ENCODE measurements around the gene KTN1.

Gene KTN1

DNA sequence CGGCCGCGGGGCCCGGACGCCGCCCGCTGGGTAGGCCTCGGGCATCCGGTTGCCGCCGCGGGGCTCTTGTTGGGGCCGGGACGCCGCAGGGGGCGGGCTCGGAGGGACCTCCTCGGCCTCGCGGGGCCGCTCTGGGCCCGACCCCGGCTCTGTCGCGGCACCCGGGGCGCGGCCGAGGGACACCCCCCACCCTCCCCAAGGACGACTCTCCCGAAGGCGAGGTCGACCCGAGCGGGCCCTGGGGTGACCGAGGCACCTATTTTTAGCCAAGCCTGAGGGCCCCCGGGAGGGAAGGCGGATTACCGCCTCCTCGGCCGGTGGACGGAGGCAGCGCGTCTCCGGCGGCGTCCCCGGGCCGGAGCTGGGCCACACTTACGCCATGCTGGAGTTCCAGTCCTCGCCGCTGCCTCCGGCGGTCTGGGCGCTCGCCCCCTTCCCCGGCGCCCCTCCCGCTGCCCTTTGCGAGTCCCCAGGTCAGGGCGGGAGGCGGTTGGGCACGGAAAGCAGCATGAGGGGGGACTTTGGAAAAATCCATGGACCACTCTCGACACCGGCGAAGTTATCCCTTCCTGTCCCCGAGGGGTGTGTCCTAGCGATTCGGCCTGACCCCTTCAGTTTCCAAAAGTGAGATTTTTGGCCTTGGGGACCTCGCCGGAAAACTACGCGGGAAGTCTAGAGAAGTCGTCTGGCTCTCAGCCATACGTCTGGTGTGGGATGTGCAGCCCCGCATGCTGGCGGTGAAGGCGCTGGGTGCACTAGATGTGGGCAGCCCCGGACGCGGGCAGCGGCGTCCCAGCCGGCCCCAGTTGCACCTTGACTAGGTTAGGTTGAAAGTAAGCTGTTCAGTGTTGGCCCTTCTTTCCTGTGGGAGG lies 699 bp downstream of the KTN1 start:
- Histone ChIP-seq H2AFZ (peak overlapping the region; percentile 85), H3K4me2 (ENCODE audit: low read length) (peak overlapping the region; percentile 55), H3K27ac (peak overlapping the region; percentile 89), H3K4me3 (ENCODE audit: low read depth, low read length) (peak overlapping the region; percentile 65), H3K9me3 (ENCODE audit: control insufficient read depth, low read length) (no peaks in the 10 kb centered on the region), H3K36me3 (ENCODE audit: control insufficient read depth, insufficient read depth, low read length) (no peaks in the 10 kb centered on the region), H3K79me2 (peaks cover 27% of the 10 kb centered on the region), H3K9ac (peak overlapping the region; percentile 65), H3K4me1 (peaks cover 12% of the 10 kb centered on the region), H3K27me3 (ENCODE audit: control insufficient read depth, insufficient read depth, low read length) (no peaks in the 10 kb centered on the region)
- TF ChIP-seq CTCF (IDR thresholded peaks at IDR 0.05): no peak

- Histone ChIP-seq H3K4me1 (peaks cover 17% of the 10 kb centered on the region), H3K27me3 (ENCODE audit: control insufficient read depth, insufficient read depth, low read length) (no peaks in the 10 kb centered on the region), H3K36me3 (ENCODE audit: control insufficient read depth, insufficient read depth, low read length) (no peaks in the 10 kb centered on the region), H3K9me3 (ENCODE audit: control insufficient read depth, low read length) (no peaks in the 10 kb centered on the region), H3K27ac (peak overlapping the region; percentile 89), H3K4me3 (ENCODE audit: low read depth, low read length) (peak overlapping the region; percentile 65), H2AFZ (peak overlapping the region; percentile 85), H3K4me2 (ENCODE audit: low read length) (peak overlapping the region; percentile 55), H3K9ac (no peak overlapping the region), H3K79me2 (peaks cover 33% of the 10 kb centered on the region)
- TF ChIP-seq CTCF (IDR thresholded peaks at IDR 0.05): no peak
Measured at GRCh38 chr14:55581342-55581771, 1.4 kb downstream of the KTN1 start.

DNA sequence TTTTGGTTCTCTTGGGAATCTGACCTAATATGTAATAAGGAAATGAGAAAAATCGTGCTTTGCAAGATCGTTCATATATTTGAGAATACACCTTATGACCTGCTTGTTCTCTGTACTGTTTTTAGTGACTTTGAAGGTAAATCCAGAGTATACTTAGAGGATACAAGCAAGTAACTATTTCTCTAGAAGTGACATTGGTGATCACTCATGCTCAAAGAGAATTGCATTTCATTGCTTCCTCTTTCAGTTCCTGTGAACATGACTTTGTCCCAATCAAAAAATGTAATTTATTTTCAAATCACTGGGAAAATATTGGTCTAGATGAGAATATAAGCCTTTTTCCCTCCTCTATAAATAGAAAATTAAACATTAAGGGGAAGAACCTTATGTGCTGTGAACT lies 2.7 kb downstream of the KTN1 start:
- H3K4me2 ChIP-seq (ENCODE audit: low read length): peak overlapping the region; percentile 2
- H3K27ac ChIP-seq: no peak overlapping the region
- H3K9ac ChIP-seq: no peak overlapping the region
- H3K79me2 ChIP-seq: peaks cover 42% of the 10 kb centered on the region
- H3K27me3 ChIP-seq (ENCODE audit: control insufficient read depth, insufficient read depth, low read length): no peaks in the 10 kb centered on the region
- H3K36me3 ChIP-seq (ENCODE audit: control insufficient read depth, insufficient read depth, low read length): no peaks in the 10 kb centered on the region
- H3K4me3 ChIP-seq (ENCODE audit: low read depth, low read length): no peak overlapping the region
- H3K9me3 ChIP-seq (ENCODE audit: control insufficient read depth, low read length): no peaks in the 10 kb centered on the region
- no peak overlapping the region for H2AFZ ChIP-seq
- peaks cover 19% of the 10 kb centered on the region for H3K4me1 ChIP-seq
- no peak for TF ChIP-seq CTCF (IDR thresholded peaks at IDR 0.05)

DNA sequence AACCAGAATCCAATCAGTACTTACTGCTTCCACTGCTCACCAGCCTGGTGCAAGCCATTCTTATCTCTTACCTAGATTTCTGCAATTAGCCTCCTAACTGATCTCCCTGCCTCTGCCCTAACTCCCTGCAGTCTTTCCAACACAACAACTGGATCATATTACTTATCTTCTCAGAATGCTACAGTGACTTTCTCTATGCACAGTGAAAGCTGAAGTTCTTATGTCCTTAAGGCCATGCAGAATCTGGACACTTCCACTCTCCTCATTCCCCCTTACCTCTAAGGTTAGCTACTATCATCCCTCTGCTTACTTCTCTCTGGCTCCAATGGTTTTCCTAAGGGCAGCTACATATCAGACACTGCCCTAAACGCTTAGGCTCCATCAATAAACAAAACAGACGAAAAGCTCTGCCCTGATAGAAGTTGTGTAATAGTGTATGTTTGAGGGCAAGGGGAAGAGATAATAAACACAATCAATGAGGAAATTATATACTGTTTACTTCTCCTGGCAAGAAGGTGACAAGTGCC lies 4.0 kb downstream of the KTN1 start:
- Histone ChIP-seq H3K36me3 (ENCODE audit: control insufficient read depth, insufficient read depth, low read length) (no peaks in the 10 kb centered on the region), H3K4me1 (peaks cover 19% of the 10 kb centered on the region), H3K27me3 (ENCODE audit: control insufficient read depth, insufficient read depth, low read length) (no peaks in the 10 kb centered on the region), H3K4me2 (ENCODE audit: low read length) (peak overlapping the region; percentile 39), H2AFZ (no peak overlapping the region), H3K9me3 (ENCODE audit: control insufficient read depth, low read length) (no peaks in the 10 kb centered on the region), H3K79me2 (peaks cover 48% of the 10 kb centered on the region), H3K27ac (no peak overlapping the region), H3K9ac (no peak overlapping the region), H3K4me3 (ENCODE audit: low read depth, low read length) (peak overlapping the region; percentile 19)
- no peak for TF ChIP-seq CTCF (IDR thresholded peaks at IDR 0.05)

Data from parathyroid adenoma (tissue), 2 donors.